Bronchial epithelial cell (primary cell): ENCODE data around the gene IFI27L2. TPM values are rescaled to one million over a fixed set of nuclear protein-coding genes. Genes with fewer than 3 reads are reported as not detected.

Experiments used
- DNase-seq: peaks from one replicate; pipeline ENCODE4 v3.0.0-alpha.2; 2010; ENCODE audit warnings: low read depth
- FAIRE-seq: peaks from 2 replicates; lab custom pipeline; 2011; peaks lifted over from hg19 to GRCh38; lab: Jason Lieb, UNC
- H3K27me3 ChIP-seq: 2 replicates; pipeline ENCODE4 v1.5.1; 2011; ENCODE audit warnings: low read length; ENCODE audit not compliant: control insufficient read depth, insufficient read depth
- H3K36me3 ChIP-seq: 2 replicates; pipeline ENCODE4 v1.5.1; 2011; ENCODE audit warnings: low read length; ENCODE audit not compliant: control insufficient read depth, insufficient read depth
- H3K4me3 ChIP-seq: 2 replicates; pipeline ENCODE4 v1.5.1; 2011; ENCODE audit warnings: mild to moderate bottlenecking, low read depth, low read length, control low read depth
- total RNA-seq: library from RNA; depleted of rRNA; stranded (reverse); fragments of >200 nt; gene quantifications from 2 replicates; pipeline ENCODE4 v1.2.1, GENCODE V29; 2014
- TF ChIP-seq, protein P1 (sequence below): IDR thresholded peaks from 2 replicates; pipeline ENCODE4 v1.5.1; 2011; ENCODE audit warnings: mild to moderate bottlenecking, moderate library complexity, low read length, control low read depth, inconsistent platforms; ENCODE audit not compliant: insufficient read depth, severe bottlenecking

IFI27L2 gene
- total RNA-seq, 1 donor from 2014 or later = 44.5 TPM

- Histone ChIP-seq H3K36me3 (no peaks in the 10 kb centered on the region), H3K4me3 (no peak overlapping the region), H3K27me3 (no peaks in the 10 kb centered on the region)
- DNase-seq = no peak
- TF ChIP-seq, protein P1, sequence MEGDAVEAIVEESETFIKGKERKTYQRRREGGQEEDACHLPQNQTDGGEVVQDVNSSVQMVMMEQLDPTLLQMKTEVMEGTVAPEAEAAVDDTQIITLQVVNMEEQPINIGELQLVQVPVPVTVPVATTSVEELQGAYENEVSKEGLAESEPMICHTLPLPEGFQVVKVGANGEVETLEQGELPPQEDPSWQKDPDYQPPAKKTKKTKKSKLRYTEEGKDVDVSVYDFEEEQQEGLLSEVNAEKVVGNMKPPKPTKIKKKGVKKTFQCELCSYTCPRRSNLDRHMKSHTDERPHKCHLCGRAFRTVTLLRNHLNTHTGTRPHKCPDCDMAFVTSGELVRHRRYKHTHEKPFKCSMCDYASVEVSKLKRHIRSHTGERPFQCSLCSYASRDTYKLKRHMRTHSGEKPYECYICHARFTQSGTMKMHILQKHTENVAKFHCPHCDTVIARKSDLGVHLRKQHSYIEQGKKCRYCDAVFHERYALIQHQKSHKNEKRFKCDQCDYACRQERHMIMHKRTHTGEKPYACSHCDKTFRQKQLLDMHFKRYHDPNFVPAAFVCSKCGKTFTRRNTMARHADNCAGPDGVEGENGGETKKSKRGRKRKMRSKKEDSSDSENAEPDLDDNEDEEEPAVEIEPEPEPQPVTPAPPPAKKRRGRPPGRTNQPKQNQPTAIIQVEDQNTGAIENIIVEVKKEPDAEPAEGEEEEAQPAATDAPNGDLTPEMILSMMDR = no peak
- FAIRE-seq = no peak
Measured at GRCh38 chr14:94139421-94139820, 10.0 kb upstream of the IFI27L2 start.

GRCh38 chr14:94139006-94139405, 9.6 kb upstream of the IFI27L2 start:
- Histone ChIP-seq H3K4me3 (no peak overlapping the region), H3K27me3 (no peaks in the 10 kb centered on the region), H3K36me3 (no peaks in the 10 kb centered on the region)
- DNase-seq (no peak), FAIRE-seq (peak; percentile 60)
- TF ChIP-seq, protein P1 = no peak

DNA sequence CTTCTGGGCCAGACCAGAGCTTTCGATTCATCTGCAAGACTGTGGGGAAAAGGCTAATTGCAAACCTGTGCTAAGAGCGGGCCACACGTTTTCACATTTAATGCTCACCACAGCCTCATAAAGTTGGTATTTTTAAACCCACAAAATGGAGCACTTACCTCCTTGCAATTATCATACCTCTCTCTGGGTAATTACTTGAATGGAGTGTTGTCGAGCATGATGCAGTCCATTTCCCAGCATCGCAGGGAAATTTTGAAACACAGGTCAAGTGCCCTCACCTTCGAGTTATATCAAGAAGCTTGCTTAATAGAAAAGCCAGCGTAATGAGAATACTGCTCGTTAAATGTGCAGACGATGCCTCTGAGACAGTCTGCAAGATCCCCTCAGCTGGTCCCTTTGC, 8.8 kb upstream of the IFI27L2 start:
- Histone ChIP-seq H3K4me3 (no peak overlapping the region), H3K36me3 (no peaks in the 10 kb centered on the region), H3K27me3 (no peaks in the 10 kb centered on the region)
- FAIRE-seq (no peak), DNase-seq (no peak)
- TF ChIP-seq, protein P1 = no peak

- Histone ChIP-seq H3K36me3 (no peaks in the 10 kb centered on the region), H3K27me3 (no peaks in the 10 kb centered on the region), H3K4me3 (no peak overlapping the region)
- FAIRE-seq (peak; percentile 86), DNase-seq (peak; percentile 72)
- TF ChIP-seq, protein P1 = peak; percentile 98
Measured at GRCh38 chr14:94136575-94137331, 7.3 kb upstream of the IFI27L2 start.

DNA sequence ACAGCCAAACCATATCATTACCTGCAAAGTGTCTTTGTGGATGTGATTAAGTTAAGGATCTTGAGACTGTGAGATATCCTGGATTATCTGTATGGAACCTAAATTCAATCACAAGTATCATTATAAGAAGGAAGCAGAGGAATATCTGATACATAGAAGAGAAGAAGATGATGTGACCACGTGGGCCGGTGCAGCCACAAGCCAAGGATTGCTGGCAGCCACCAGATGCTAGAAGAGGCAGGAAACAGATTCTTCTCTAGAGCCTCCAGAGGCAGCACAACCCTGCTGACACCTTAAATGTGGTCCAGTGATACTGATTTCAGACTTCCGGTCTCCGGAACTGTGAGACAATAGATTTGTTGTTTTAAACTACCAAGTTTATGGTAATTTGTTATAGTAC, 6.1 kb upstream of the IFI27L2 start:
- Histone ChIP-seq H3K36me3 (no peaks in the 10 kb centered on the region), H3K4me3 (no peak overlapping the region), H3K27me3 (no peaks in the 10 kb centered on the region)
- TF ChIP-seq, protein P1 = no peak
- FAIRE-seq (no peak), DNase-seq (no peak)
